CD4-positive, alpha-beta T cell treated with Interleukin-4 for 4 hours (primary cell): ENCODE results near the gene AP1G1.

Source experiments
- DNase-seq: peaks from one replicate; pipeline ENCODE4 v3.0.0-alpha.2; 2020

The AP1G1 gene

GRCh38 chr16:71754108-71754507 lies 54.5 kb downstream of the AP1G1 start:
- no peak for DNase-seq

DNA sequence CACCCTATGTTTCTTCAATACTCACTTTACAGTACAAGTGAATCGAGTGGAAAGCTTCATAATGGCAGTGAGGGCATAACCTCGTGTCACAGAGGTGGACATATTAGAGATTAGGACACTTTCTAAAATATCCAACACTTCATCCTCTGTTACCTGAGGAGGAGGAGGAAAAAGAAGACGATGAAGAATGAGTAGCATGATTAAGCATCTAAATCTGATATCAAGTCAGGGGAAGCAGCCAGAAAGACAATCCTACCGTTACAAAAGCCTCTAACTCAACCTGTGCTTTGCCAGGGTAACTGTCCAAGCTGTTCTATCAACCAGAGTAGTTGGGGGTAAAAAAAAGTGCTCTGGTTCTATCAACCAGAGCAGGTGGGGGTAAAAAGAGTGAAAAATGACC lies 60.4 kb downstream of the AP1G1 start:
- DNase-seq: no peak

DNA sequence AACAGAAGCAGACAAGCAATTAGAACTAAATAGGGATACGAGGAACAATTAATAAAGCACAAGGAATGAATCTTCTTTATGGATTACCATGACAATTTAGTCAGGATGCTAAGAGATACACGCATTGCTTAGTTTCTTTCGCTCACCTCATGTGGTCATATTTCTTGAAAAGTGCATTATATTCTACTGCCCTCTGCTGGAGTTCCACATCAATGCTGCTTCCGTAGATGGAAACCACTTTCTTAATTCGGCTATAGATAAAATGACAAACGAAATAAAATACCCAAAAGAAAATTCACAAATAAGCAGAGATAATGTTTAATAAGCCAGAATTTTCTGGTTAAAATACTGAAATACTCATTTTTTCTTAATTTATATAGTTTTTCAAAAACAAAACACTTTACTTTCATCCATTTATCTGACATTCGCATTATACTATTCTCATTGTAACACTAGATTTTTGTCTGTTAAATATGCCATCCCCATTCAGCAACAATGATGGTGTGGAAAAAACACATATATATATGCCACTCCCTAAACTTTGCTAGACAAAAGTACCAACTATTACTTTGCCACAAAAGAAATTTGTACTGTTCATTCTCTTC lies 62.1 kb downstream of the AP1G1 start:
- DNase-seq: peak; percentile 63

DNA sequence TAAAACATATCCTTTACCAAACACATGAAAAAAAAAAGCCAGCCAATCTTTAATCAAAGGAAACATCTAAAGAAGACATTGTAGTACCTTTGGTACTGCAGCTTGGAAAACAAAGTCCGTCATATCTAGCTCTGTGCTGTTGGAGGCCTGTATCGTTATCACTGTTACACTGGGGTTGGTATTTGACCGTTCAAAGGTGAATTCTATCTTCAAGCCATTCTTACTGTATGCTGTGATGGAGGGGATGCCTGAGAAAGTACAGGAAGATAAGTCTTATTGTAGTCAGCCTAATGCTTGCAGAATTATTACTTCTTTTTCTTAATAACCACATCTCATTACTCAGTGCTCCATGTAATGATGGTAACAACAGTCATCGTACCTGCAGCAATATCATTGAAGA lies 69.8 kb downstream of the AP1G1 start:
- no peak for DNase-seq

DNA sequence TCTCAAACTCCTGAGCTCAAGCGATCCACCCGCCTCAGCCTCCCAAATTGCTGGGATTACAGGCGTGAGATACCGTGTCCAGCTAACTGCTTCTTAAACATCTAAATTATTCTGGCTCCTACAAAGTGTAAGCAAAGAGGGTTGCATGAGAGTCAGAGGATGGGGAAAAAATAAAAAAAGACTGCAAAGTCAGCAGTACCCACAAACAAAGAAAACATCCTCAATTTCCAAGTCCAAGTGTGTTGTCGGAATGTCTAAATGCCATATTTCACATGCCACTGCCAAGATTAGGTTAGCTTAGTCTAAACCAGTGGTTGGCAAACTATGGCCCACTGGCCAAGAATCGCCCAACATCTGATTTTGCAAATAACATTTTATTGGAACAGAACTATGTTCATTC lies 71.1 kb downstream of the AP1G1 start:
- DNase-seq: no peak

GRCh38 chr16:71734511-71734910 lies 74.1 kb downstream of the AP1G1 start:
- no peak for DNase-seq

DNA sequence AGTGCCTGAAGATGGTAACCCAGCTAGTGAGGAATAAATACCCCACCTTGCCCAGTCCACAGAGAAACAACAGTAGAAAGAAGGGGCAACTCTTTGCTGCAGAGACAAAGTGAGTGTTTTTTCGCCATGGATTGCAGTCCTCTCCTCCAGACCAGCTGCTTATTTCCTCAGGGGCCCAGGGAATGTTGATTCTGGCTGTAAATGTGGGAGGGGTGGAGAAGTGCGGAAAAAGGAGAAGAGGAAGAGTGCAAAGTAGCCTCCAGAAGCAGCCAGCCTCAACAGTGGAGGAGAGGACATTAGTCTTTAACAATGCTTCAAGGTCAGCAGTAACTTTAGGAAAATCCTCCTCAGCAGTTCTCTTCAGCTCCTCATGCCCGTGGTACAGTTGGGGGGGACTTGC lies 76.0 kb downstream of the AP1G1 start:
- DNase-seq: no peak

DNA sequence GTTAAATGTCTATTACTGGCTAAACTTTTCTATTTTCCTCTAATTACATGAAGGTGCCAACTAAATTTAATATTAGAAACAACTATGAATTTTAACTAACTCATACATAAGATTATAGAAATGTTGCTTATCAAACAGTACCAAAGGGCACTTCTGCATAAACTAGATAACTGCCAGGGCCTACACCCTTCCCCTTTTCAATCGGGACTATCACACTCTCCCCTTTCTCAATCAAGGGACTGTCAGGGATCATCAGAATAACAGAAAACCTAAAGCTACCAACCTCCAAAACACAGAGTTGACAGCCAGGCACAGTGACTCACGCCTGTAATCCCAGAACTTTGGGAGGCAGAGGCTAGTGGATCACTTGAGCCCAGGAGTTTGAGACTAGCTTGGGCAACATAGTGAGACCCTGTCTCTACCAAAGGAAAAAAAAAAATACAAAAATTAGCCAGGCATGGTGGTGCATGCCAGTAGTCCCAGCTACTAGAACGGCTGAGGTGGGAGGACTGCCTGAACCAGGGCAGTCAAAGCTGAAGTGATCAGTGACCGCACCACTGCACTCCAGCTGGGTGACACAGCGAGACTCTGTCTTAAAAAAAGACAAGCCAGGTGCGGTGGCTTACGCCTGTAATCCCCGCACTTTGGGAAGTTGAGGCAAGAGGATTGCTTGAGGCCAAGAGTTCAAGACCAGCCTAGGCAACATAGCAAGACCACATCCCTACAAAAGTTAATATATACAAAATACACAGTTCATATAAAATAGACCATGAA lies 80.9 kb downstream of the AP1G1 start:
- no peak for DNase-seq

DNA sequence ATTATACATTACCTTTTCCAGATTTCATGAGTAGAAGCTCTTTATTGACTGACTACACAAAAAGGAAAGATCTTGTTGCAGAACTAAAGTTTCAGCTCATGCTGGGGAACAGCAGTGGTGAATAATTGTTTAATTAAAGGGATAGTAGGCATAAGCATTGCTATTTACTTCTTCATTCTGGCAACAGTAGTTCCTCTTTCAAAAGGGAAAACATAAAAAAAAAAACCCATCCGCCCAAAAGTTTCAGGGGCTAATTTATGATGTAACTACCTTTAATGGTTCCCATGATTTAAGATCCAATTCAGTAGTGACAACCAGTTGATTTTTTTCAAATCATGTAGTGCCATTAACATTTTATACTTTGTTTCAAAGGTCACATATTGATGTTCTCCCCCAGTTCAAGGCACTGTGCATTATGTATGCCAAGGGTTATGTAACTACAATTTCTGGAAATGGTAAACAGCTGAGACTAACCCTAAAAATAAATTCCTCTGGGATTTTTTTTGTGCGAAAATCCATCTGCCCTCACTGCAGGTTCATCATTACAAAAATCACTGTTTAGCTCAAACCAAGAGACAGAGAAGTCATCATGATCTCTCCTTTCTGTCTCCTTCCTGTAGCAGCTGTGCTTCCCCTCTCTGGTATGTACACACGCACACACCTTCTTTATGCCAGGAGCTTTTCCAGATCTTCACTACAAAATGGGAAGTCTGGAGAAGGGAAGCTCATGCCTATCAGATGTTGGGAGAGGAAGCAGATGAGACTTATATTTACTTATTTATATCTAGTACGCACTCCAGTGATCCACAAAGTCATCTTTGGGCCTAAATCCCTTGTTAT lies 81.9 kb downstream of the AP1G1 start:
- DNase-seq: no peak

- DNase-seq: no peak
Measured at GRCh38 chr16:71724320-71724751, 84.3 kb downstream of the AP1G1 start, which contains the start of gene PHLPP2. TSS of gene PHLPP2 (minus strand) at chr16:71724701. CDS start at chr16:71714795, 9,906 bp downstream.

DNA sequence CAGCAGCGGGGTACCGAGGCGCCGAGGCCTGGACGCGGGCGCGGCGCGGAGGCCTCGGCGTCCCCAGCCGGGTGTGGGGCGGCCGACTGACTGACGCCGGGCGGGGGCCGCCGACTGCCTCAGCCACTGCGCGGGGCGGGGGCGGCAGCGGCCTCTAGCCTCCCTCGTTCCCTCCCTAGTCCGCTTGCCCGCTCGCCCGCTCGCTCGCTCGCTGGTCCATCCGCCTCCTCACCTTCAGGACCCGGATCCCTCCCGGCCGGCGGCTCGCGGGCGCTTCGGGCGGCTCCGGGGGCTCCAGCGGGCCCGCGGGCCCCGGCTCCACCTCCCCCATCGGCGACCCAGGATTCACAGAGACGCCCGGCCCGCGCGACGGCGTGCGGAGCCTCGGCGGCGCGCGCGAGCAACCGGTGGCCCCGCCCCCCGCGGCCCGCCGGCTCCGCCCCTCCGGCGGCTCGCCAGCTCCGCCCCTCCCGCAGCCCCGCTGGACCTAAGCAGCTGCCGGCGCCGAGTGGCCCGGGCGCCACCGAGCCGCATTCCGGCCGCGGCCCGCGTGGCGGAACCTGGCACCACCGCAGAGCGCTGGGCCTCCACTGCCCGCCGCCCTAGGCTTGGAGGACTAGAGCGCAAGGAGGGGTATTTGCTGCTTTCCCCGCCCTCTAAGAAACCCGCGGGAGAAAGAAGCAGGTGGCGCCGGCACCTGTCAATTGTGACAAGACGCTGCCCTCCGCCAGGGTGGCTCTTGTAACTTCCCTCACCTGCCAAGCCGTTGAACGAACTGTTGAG lies 84.9 kb downstream of the AP1G1 start:
- peak; percentile 73 for DNase-seq

DNA sequence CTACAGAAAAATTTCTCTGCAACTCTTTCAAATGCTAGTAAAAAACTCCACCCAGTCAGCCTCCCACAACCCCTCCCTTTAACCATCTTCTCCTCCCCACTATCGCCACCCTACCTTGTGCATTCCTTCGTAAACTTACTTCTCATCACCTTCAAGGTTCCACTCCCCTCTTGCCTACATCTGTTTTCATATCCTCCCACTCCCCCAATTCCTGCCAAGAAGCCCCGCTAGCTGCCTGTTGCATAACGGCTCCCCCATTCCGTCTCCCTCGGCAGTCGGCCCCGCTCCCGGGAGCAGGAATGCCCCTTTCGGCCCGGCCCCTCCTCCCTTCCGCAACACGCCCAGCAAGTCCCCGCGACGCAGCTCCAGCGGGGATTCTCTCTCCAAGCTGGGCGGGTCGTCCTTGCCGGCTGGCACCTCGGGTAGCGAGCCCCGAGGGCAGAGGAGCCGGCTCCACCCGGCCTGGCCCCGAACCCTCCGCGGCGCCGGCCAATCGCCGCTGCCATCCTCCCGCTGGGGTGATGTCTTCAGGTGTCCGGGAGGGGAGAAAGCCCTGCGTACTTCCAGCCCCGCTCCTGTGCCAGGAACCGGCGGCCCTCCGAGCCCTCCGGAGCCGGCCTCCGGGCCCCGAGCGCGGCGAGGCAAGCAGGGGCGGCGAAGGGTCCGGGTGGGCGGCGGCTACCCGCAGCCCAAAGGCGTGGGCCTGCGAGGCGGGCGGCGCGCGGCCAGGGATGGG lies 85.7 kb downstream of the AP1G1 start:
- DNase-seq: peak; percentile 41

DNA sequence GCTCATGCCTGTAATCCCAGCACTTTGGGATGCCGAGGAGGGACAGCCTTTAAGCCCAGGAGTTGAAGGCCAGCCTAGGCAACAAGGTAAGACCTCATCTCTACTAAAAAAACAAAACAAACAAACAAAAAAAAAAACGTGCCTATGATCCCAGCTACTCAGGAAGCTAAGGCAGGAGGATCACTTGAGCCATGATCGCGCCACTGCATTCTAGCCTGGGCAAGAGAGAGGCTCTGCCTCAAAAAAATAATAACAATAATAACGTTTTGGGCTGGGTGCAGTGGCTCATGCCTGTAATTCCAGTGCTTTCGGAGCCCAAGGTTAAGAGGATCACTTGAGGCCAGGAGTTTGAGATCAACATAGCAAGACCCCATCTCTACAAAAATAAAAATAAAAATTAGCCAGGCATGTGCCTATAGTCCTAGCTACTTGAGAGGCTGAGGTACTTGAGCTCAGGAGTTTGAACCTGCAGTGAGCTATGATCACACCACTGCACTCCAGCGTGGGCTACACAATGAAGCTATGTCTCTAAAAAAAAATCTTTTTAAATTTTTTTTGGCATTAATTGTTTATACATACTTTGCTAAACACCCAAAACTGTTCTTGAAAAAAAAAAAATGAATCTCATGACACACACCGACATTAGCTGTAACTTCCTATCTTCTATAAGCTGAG lies 87.4 kb downstream of the AP1G1 start:
- no peak for DNase-seq

- no peak for DNase-seq
Measured at GRCh38 chr16:71712501-71712900, 96.1 kb downstream of the AP1G1 start.

DNA sequence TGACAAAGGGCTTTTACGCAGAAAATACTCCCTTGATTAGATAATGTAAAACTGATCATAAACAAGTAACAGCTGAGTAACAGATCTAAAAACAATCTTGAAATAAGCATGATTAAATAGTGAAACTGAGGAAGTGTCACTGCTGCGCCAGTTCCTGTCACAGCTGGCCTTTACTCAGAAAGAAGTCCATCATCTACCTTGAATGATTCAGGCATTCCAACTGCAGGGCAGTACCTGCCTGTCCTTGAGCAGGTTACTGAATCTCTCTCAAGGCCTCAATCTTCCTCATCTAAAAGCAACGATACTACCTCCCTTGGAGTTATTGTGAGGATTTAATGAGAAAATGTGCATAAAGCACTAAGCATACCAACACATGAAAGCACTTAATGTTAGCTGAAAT lies 96.8 kb downstream of the AP1G1 start:
- DNase-seq: no peak

DNA sequence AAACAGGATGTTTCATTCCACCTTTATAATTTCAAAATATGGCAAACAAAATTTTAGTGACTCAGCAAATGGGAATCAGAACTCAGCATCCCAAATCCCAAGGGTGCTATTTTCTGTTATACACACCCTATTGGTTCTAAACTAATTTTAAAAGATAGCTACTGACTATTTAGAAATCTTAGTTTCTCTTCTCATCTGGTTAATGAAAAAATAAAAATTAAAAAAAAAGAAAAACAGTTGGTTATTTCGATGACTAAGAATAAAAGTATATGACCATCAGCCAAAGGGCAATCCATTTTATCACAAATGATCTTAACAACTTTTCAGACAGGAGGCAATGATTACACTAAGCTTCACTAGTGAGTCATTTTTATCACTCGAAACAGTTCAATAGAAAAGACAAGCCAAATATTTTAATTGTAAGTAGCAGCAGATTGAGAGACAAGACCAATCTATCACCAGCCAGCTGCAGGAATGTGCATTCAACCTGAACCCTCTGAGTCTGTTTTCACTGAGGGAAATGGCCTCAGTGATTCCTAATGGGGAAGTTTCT lies 99.3 kb downstream of the AP1G1 start:
- no peak for DNase-seq

- no peak for DNase-seq
Measured at GRCh38 chr16:71708696-71709095, 99.9 kb downstream of the AP1G1 start.

- no peak for DNase-seq
Measured at GRCh38 chr16:71707199-71707598, 101.4 kb downstream of the AP1G1 start.

DNA sequence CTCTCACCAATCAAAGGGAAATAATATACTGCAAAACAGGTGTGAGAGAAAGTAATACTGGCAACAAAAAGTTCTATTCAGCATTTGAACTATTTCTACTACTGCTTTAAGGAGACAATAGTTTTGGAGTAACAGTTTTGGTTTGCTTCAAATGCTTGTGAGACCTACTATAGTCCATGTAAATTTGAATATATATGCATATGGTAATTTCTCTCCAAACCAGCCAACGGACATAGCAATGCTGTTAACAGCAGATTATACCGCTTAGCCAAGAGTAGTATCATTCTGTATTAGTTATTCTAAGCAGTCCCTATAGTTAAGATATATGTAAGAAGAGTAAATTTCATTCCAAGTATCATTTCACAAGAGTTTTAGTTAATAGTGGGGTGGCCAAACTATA lies 102.6 kb downstream of the AP1G1 start:
- DNase-seq: no peak

DNA sequence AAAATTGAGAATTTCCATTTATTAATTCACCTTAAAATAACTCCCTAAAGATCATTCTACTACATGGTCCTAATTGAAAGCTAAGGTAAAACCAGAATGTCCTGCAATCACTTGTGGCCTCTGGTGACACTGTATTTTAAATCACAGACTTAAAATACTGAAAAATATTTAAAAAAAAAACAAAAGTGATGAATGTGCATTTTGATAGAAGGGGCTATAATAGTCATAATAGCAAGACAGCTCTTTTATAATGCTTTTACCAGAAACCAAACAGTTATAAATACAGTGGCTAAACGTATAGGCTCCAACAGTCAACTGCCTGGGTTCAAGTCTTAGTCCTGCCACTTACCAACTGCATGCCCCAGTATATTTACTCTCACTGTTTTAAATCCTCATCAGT lies 105.3 kb downstream of the AP1G1 start:
- no peak for DNase-seq

GRCh38 chr16:71700831-71701230 lies 107.8 kb downstream of the AP1G1 start:
- no peak for DNase-seq
